ENCODE results near the gene CDKL1.

Gene CDKL1

DNA sequence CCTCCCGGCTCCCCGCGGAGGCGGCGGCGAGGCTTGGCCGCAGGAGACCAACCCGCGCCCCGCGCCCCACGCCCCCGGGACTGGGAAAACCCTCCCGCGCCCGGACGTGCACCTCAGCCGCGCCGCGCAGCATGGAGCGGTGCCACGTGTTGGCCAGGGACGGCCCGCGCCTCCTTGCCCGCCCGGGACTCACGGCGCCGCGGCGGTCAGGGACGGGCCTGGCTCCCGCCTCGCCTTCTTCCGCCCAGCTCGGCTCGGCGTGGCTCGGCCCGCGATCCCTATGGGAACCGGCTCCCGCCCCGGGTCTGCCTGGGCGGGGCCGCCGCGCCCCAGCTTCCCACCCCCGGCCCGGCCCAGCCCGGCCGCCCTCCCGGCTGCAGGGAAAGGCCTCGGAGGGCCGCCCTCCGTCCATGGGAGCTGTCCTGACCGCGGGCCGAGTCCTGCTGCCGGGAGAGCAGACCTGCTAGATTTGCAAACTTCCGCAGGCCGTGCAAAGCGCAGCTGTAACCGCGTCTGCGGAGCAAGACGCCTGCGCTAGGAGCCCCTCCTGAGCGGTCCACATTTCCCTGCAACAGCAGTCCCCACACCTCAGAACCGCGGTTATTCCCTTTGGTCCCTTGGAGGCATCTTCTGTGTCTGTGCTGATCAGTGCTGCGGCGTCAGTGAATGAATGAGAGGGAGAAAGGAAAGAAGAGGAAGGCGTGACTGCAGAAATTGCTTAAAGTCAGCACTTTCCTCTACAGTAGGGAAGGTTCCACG lies at the start of gene CDKL1:
Gene CDKL1 (minus strand): TSS at position 251 of the 759 bp plus-strand sequence. CDS start 1,013 bp downstream, outside the sequence.
- DNase-seq (ENCODE audit: low read depth, low spot score): no peak

DNA sequence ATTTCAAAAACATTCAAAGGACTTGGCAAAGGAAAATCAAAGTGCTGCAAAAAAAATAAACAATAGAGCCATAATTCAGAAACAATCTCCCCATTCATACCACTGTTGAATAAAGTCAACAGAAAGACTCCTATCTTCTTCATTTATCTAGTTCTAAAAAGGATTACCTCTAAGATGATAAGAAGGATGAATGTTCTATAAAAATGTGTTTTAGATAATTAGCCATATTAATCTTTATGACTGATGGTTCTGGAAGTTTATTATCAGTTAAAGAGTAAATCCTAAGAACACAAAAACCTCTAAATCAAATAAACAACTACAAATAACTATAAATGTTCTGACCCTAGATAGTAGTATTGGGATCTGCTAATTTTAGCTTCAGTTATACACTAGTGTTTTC lies 37.8 kb upstream of the CDKL1 start:
- DNase-seq (ENCODE audit: low read depth, low spot score): no peak

DNA sequence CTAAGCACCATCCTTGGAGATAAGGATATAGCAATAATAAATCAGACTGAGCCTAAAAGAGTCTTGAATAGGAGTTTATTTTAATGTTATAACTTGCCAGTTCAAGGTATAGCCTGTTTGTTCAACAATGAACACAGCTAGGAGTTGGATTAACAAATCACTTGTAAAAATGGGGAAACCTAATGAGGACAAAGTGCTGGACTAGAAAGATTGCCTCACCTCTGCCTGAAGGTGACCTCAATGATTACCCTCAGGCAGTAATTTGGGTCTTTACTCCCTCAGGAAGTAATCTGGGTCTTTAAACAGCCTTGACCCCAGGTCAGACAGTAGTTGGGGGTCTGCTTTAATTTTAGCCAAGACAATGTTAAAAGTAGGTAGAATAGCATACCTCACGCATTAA lies 35.5 kb upstream of the CDKL1 start:
- DNase-seq (ENCODE audit: low read depth, low spot score): no peak

DNA sequence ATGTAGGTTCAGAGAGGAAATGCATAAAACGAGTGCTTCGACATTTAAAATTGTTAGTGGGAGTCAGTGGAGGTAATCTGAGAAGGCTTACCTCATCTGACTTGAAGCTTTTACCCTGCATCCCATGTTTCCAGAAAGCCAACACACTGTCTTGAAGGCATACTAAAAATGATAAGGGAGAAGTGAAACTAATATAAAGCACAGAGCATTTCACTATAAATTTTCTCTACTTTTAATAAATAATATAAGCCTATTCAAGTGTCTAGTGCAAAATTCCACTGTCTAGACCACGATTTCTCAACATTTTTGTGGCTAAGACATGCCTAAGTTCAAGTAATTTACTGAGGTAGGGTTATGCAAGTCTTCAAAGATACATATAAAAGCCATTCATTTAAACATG lies 29.1 kb upstream of the CDKL1 start:
- DNase-seq (ENCODE audit: low read depth, low spot score): no peak

DNA sequence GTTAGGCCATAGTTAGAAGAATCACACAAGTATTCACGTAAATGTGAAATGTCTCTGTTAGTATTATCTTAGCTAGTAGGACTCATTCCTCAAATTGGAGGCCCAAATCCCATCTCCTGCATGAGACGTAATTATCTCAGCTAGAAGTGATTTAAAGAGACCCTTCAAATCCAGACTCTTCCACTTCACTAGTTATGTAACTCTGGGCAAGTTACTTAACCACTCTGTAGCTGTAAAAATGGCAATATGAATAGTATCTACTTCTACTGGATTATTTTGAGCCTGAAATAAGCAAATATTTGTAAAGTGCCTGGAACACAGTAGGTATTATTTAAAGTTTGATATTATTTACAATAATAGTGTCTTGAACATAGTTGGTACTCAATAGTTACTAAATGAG lies 28.4 kb upstream of the CDKL1 start:
- DNase-seq (ENCODE audit: low read depth, low spot score): no peak

DNA sequence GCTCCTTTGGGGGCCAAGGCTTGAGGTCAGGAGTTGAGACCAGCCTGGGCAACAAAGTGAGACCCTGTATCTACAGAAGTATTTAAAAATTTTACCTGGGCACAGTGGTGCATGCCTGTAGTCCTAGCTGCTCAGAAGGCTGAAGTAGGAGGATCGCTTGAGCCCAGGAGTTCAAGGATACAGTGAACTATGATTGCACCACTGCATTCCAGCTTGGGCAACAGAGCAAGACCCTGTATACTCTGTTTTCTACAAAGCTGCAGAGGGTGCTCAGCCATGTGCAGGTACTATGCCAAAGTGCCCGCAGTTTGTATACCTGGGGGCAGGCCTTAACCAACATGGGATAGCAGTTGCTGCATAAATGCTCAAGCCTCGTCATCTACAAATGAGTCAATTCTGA lies 26.8 kb upstream of the CDKL1 start:
- DNase-seq (ENCODE audit: low read depth, low spot score): no peak

DNA sequence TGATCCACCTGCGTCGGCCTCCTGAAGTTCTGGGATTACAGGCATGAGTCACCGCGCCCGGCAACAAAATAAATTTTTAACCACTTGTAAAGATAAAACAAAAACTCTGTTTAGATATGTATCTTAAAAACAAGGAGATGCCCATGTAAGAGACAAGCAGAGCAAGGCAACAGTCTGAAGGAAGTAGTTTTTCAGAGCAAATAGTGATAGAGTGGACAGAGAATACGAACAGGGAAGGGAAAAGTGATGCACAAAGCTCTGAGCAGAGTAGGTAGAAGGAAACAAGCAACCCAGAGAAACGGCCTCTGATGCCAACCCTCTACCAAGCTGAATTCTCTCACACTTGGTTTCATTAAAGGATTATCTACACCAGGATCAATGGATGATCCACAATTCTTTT lies 24.8 kb upstream of the CDKL1 start:
- DNase-seq (ENCODE audit: low read depth, low spot score): no peak

DNA sequence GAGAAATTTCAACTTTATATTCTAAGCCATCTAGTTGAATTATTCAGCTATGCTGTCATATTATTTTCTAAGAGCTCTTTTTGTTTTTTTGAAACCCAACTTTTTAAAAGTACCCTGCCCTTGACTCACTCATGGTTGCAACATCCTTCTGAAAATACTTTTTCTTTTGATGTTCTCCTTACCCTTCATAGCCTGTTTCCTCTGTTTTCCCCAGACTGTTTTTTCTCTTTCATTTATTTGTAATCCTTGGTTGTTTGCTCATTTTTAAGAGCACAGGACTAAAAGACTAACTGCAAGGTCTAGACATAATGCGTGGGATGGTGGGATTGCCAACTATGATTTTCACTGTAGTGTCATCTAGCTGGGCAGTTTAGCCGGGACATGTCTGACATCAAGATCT lies 21.2 kb upstream of the CDKL1 start:
- no peak for DNase-seq (ENCODE audit: low read depth, low spot score)

DNA sequence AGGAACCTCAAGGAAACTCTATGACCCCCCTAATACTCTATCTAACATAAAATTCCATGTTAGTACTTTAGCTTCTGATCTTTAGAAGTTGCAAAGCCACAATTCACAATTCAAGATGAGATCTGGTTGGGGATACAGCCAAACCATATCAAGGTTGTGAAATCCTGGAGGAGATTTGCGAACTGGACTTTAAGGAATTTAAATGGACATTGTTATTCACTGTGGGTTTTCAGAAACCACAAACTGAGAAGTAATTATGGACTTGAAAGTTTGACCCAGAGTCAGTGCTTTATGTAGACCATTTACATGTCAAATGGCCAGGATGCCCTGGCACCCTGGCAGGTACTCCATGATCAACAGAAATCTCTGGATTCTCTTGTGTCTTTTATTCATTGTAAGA lies 14.2 kb upstream of the CDKL1 start:
- DNase-seq (ENCODE audit: low read depth, low spot score): no peak

DNA sequence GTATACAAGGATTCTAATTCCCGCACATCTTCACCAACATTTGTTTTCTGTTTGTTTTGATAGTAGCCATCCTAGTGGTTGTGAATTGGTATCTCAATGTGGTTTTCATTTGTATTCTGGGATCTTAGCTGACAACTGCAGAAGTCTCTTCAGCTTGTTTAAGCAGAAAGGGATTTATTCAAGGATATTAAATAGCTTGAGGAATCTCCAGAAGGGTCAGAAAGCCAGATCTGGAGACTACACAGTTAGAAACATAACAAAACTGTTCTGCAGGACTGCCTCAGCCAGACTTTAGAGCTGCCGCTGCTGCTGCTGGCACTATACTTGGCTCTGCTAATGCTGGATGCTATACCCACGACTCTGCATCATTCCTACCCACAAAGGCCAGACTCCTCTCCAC lies 13.4 kb upstream of the CDKL1 start:
- no peak for DNase-seq (ENCODE audit: low read depth, low spot score)

DNA sequence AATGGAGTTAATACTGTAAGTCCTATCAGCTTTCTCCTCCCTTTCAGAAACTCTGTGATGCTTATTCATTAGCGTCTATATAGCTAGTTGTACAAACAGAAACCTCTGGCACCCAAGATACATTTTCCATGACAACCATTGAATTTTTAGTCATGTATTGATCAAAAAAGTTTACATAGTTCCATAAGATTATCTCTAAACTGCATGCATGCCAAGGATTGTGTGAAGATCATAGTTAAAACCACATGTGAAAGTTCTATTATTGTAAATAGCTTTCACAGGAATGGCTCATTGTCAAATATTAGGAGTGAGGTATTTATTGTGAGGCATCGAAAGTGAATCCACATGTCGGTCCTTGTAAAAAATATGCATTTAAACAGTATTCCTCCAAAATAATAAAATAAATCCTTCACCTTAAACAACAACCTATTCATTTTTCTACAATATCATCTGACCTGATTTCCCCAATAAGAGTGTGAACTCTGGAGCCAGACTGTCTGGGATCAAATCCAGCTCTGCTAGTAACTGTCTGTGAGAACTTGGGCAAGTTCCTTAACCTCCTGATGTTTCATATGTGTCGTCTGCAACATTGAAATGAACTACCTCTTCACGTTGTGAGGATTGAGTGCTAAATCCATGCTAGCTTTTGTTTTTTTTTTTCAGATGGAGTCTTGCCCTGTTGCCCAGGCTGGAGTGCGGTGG lies 10.6 kb upstream of the CDKL1 start:
- DNase-seq (ENCODE audit: low read depth, low spot score): no peak

DNA sequence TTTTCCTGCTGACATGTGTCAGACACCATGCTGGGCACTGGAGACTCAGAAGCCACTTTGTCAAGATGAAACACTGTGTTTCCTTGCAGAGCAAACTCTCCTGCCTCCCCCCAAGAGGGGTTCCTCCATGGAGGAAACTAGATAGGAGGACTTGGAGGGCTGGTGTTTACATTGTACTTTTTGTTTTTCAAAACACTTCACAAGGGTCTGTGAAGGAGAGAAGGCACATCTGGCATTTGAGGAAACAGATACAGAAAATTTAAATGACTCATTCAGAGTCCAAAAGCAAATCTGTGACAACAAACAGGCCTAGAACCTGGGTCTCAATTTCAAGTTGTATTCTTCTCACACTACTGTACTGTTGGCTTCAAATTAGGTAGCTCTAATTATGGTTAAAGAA lies 6.7 kb upstream of the CDKL1 start:
- no peak for DNase-seq (ENCODE audit: low read depth, low spot score)

DNA sequence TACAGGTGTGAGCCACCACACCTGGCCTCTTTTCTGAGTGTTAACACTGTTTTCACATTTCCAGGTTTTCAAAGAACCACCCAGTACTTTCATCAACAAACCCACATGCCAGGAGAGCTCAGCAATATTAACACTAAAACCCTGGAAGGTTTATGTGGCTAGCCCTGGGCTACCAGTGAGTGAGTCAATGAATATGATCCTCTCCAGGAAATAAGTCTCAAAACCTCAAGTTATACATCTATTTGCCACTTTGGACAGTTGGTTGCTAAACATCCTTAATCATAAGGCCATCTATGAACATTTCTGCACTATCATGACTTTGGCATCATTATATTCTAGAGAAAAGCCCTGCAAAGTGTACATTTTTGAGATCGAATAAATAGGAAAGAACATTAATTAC lies 6.3 kb upstream of the CDKL1 start:
- DNase-seq (ENCODE audit: low read depth, low spot score): no peak

DNA sequence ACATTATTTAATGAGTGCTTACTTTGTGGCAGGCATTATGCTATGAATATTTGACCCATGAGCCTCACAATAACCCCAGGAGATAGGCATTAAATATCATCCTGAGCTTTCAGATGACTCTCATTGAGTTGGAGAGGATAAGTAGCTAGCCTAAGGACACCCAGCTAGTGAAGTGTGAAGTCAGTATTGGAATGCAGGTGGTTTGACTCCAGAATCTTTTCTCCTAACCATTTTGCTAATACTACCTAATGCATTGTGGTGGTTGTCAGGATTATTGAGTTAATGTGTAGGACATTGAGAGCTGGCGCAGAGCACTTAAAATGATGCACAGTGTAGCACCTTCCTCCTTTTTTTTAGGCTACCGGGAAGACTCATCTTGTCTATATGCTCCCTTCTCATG lies 3.8 kb upstream of the CDKL1 start:
- no peak for DNase-seq (ENCODE audit: low read depth, low spot score)

DNA sequence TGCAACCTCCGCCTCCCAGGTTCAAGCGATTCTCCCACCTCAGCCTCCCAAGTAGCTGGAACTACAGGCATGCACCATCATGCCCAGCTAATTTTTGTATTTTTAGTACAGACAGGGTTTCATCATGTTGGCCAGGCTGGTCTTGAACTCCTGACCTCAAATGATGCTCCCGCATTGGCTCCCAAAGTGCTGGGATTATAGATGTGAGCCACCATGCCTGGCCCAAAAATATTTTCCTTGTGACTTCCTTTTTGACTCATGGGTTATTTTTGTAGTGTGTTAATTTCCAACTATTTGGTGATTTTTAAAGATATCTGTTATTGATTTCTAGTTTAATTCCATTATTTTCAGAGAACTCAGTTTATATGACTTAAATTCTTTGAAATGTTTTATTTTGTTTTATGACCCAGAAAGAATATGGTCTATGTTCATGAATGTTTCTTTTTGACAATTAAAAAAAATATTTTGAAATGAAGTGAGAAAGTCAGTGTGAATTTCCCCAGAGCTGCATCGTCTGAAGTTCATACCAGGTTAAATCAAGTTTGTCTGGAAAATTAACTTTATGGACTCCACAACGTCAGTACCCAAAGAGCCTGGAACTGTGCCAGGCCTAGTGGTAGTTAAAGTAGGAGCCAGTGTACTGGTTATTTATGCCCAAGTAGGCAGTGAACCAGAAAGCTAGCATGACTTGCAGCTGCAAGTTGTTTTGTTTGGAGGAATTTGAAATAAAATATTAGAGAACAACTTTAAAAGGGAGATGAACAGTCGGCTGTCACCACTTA lies 2.8 kb upstream of the CDKL1 start:
- no peak for DNase-seq (ENCODE audit: low read depth, low spot score)

DNA sequence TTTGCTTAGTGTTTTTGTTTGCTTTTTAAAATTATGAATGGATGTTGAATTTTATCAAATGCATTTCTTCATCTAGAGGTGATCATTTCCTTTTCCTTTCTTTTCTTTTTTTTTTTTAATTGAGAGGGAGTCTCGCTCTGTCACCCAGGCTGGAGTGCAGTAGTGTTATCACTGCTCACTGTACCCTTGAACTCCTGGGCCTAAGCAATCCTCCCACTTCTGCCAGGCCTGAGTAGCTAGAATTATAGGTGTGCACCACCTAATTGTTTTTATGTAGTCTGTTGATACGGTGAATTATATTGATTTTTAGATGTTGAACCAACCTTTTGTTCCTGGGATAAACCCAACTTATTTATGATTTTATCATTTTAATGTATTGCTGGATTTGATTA lies 1.5 kb upstream of the CDKL1 start:
- no peak for DNase-seq (ENCODE audit: low read depth, low spot score)

DNA sequence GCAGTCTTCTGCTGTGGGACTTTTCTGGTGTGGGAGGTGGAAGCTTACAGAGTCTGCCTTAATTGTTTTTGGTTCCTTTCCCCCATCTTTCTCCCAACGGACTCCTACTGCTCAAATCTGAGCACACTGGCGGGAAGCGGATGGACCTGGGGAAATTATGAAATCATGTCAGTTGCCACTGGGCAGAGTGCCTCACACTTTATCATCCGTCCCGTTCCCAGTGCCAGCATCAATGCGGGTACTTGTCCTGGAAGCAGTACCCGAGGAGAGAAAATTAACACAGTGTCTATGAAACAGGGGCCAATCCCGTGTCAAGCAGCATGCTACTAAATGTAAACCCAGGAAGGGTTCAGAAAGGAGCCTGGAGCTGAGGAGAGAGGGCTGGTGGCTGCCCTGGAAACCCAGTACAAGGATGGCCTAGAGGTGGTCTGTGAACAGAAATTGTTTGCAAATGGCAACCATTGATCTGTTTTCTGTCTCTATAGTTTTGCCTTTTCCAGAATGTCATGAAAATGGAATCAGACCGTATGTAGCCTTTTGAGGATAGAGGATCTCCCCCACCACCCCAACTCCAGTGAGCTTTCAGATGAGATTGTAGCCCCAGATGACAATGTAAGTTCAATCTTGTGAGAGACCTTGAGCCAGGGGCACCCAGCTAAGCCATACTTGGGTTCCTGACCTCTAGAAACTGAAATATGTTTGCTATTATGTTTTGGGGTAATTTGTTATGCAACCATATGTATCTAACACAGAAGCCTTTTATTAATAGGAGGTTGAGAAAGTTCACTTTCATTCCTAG lies 908 bp upstream of the CDKL1 start:
- no peak for DNase-seq (ENCODE audit: low read depth, low spot score)

DNA sequence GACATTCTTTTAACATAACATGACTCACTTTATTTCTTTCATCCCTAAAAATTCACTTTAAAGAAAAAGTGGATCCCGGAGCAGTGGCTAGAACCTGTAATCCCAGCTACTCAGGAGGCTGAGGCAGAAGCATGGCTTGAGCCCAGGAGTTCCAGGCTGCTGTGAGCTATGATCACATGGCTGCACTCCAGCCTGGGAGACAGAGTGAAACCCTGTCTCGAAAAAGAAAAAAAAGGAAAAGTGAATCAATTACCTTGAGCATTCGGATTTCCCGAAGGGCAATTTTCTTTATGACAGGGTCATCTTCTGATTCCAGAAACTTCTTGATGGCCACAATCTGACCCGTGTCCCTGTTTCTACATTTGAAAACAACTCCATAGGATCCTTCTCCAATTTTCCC lies 1.2 kb downstream of the CDKL1 start:
- no peak for DNase-seq (ENCODE audit: low read depth, low spot score)

DNA sequence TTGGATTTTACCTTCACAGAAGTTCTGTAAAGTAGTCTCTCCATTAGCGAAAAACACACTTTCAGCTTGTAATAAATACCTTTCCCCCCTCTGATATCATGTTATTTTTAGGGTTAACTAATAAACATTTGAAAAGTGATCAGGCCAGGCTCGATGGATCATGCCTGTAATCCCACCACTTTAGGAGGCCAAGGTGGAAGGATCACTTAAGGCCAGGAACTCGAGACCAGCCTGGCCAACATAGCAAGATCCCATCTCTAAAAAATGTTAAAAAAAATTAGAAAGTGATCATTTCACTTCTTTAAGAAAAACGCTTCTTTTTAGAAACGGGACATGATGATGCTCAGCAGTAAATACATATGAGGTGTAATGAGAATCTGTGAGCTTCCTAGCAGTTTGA lies 2.0 kb downstream of the CDKL1 start:
- DNase-seq (ENCODE audit: low read depth, low spot score): no peak

DNA sequence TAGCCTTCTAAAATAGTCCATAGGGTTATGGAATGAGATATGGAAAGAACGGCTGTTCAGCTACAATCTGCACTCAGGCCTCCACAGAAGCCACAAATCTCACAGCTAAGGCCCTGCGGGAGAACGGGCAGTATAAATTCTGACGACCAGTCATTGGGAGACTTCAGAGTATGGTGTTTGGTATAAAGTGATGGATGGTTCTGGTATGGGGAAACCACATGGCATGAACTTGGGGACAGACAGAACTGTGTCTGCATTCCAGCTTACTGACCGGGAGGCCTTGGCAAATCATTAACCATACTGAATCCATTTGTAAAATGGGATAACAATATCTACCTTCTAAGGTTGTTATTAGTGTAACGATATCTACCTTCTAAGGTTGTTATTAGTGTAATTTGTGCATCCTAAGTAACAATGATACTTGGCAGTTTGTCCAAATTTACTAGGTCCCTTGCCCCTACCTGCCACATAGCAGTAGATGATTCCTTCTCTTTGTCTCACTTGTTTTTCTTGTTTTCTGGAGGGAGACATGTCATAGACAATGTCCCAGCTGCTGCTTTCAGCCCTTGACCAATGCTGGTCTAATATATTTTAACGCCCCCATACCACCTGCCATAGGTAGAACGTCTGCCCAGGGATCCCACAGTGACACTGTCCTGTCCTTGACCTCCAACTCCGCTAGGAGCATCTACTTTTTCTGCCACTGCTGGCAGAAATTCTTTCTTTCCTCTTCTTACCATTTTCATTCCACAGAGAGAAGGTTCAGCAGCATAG lies 6.8 kb downstream of the CDKL1 start:
- no peak for DNase-seq (ENCODE audit: low read depth, low spot score)

DNA sequence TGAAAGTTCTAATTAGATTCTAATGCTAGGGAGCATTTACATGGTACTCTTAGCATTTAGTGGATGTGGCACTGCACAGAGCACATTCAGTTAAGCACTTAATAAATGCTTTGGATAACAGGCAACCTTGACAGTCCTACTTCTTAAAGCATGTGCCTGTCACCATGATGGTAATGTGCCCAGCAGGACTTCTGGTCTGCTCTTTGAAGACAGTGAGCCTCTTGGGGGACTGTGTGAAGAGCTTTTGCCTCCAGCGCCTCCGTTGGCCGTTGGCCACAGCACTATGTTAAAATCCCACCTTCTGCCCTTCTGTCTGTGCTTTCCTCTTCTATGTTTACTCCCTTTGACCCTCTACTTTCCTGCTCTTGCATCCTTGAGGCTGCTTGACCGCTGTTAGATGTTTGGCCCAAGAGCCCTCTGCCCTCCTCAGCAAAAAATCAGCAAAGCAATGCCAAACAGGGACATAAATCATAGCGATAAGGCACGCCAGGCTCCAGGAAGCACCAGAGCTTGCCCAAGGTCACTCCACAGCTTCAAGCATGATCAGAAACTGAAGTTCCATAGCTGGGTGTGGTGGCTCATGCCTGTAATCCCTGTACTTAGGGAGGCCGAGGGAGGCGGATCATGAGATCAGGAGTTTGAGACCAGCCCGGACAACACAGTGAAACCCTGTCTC lies 8.3 kb downstream of the CDKL1 start:
- DNase-seq (ENCODE audit: low read depth, low spot score): no peak
